ENCODE data around the gene TREX2.
A peak's percentile ranks its signal among the peaks of the same experiment; 100 is the strongest.

TREX2 gene

DNA sequence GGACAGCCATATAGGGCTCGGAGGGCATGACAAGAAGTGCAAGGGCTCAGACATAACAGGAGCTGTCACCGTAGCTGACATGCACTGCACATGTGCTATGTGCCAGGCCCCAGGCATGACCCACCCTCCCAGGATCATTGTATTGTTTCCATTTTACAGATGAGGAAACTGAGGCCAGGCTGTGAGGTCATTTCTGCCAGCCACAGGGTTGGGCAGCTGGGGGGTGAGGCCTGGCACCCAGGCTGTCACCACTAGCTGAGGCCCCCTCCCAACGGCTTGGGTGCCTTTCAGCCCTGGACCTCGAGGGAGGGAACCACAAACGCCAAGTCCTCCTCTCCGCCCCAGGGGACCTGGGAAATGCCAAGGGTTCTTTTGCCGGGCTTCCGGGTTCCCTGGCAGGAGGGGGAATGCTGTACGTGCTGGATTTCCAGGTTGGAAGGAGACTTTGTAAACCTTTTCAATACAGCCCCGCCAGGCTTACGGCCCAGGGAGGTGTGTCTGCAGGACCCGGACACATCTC, 12.6 kb downstream of the TREX2 start:
- no peak for DNase-seq

DNA sequence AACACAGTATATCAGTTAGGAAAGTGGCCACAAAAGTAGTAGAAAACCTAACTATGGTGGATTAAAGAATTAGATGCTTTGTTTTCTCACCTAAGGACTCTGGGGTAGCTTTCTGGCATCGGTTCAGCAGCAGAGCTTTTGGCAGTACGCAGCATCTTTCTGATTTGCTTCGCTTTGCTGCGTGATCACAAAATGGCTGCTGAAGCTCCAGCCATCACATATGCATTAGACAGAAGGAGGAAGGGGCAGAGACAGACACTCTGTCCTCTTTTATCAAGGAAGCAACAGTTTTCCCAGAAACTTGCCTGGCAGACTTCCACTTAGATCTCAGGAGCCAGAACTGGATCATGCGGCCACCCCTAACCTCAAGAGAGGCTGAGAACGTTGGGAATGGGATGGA, 15.1 kb downstream of the TREX2 start:
- no peak for DNase-seq

DNA sequence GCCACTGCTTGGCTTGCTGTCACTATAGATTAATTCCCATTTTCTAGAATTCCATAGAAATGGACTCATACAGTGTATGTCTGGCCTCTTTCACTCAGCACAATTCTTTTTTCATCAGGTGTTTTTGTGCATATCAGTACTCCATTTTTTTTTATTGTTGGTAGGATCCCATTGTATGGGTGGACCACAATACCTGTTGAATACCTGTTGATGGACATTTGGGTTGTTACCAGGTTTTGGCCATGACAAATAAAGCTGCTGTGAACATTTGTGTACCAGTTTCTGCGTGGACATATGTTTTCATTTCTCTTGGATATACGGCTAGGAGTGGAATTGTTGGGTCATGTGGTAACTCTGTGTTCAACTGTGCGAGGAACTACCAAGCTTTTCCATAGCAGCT, 19.7 kb downstream of the TREX2 start:
- no peak for DNase-seq

DNA sequence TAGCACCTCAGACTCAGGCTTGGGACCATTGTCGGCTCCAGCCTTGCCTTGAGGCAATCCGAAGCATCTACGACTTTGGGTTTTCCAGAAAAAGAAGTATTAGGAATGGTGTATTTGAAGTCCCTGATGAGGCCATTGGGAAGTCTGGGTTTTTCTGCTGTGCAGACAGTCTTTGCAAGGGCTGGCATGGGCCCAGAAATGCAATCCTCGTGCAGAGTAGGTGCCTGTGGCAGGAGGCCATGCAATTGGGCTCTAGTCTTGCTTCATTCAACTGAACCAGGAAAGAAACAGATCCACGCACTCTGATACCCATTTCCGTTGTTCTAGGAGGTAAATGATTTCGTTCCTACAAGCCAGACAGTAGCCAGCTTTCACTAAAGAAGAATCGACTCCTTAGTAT, 22.2 kb downstream of the TREX2 start:
- no peak for DNase-seq

DNA sequence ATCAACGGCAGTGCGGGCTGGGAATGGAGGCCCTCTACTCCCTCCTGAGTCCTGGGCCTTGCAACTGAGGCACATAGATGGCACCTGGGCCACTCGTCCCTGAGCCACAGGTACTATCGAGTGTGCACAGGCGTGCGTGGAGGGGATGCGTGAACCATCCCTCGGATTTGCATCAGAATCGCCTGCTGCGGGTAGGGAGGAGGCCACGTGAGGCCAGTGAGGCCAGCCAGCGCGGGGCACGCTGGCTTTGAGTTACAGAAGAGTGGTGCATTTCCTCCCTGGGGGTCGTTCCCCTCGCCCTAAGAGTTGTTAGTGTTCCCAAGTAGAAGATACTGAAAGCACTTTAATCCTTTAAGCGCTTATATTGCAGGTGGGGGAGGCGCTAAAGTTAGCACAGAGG, 24.0 kb downstream of the TREX2 start:
- no peak for DNase-seq

DNA sequence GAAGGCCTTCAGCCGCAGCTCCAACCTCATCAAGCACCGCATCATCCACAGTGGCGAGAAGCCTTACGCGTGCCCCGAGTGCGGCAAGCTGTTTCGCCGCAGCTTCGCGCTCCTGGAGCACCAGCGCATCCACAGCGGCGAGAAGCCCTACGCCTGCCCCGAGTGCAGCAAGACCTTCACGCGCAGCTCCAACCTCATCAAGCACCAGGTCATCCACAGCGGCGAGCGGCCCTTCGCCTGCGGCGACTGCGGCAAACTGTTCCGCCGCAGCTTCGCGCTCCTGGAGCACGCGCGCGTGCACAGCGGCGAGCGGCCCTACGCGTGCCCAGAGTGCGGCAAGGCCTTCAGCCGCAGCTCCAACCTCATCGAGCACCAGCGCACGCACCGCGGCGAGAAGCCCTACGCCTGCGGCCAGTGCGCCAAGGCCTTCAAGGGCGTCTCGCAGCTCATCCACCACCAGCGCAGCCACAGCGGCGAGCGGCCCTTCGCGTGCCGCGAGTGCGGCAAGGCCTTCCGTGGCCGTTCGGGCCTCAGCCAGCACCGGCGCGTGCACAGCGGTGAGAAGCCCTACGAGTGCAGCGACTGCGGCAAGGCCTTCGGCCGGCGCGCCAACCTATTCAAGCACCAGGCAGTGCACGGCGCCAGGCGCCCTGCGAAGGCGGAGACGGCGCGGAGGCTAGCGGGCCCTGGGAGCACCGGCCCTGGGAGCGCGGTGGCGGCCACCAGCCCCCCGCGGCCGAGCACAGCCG, 24.8 kb downstream of the TREX2 start:
- DNase-seq: no peak

DNA sequence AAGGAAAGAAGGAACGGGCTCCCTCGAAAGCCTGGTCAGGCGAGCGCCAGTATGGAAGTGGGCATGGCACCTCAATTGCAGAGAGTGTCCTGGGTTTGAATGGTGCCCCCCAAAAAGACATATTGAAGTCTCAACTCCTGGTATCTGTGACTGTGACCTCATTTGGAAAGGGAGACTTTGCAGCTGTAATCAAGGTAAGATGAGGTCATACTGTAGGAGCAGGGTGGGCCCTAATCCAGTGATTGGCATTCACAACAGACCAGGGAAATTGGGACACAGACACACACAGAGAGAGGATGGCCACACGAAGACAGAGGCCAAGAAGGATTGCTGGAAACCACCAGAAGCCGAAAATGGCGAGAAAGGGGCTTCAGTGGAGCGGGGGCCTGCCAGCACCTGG, 28.2 kb downstream of the TREX2 start:
- DNase-seq: no peak

DNA sequence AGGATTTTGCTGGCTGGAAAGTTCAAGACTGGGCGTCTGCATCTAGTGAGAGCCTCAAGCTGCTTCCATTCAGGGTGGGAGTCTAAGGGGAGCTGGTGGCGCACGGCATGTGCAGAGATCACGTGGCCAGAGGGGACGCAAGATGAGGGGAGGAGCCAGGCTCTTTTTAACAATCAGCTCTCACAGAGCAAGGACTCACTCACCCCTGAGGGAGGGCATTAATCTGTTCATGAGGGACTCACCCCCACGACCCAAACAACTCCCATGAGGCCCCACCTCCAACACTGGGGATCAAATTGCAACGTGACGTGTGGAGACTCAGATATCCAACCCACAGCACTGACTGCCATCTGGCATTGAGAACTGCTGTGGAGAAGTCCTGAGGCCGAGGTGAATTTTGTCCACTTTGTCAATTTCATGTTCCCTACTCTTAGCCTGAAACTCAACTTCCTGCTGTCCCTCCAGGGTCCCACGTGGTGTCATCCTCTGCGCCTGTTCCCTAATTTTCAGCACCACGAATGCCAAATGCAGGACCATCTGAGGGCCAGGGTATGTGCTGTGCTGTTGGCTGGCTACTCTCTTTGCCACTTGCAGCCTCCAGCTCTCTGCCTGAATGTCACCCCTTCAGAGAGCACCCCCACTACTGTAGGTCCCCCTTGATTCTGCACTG, 28.9 kb downstream of the TREX2 start:
- DNase-seq: no peak

DNA sequence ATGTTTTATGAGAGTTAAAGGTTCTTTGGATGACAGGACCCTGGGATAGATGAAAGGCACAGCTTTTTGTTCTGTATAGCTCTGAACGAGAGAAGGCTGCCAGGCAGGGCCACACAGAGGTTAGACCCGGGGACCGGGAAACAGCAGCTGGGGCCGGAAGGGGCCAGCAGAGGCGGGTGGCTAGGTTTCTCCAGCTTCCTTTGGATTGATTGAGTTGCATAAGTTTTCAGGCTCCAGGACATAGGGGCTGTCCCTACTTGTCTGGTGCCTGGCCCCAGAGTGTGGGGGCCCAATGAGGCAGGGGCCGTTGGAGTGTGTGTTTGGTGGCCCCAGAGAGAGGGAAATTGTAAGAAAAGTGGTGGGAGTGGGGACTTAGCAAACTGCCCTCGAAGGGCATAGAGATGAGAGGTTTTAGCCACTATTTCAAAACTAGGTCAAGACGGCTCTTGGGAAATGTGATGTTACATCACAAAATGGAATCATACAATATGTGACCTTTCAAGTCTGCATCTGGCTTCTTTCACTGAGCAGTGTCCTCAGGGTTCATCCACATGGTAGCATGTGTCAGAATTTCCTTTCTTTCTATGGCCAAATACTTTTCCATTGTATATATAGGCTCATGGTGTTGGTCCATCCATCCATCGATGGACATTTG, 30.9 kb downstream of the TREX2 start:
- DNase-seq: peak; percentile 72

DNA sequence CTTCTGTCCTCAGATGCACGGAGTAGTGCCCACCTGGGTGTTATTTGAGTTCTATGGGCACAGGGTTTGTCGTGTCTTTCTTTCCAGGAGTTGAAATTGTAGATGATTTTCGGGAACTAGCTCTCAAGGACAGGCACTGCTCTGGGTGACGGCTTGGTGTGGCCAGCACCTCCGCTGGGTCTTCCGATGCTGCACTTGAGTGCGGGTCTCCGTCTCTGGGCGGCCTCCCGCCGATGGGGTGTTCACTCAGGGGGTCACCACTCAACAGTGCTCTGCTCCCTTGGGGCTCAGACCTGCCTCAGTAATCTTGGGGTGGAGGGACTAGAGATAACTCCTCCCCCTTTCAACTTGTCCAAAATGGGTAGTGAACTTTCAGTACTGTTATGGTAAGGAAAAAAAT, 32.1 kb downstream of the TREX2 start:
- no peak for DNase-seq

DNA sequence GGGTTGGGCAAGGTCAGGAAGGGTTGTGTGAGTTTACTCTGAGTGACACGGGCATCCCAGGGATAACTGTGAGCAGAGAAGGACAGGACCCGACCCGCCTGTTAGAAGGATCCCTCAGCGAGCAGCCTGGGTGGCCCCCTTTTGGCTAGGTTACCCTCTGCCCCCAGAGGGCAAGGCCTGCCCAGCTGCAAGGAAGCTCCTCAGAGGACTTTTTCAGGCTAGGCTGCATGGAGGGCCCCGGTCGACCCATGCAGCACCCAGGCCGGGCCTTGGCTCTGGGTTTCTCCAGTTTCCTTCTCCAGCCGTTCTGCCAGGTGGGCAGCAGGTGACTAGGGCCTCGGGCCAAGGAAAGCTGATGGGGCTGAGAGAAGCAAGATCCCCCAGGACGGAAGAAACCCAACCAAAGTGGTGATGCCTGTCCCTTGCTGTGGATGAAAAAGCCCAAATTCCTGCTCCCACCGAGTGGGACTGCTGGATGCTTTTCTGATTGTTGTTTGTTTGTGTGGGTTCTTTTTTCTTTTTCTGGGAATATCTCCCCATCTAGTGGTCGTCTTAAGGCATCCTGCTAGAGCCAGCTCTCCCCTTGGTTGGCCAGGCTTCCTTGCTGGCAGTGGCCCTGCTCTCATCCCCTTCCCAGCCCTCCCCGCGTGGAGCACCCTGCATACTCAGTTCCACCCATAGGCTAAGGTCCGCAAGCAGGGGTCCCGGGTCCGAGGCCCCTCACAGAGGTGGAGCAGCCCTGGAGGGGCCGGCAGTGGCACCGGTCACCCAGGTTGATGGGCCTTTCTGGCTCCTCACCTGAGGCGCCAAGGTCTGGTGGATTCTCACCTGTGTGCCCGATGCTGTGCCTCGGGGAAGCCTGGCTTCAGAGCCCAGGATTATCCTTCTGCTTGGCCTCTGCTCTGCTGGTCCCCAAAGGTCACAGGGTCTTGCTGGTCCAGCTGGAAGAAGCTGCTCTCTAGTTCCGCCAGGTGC, 32.8 kb downstream of the TREX2 start:
- DNase-seq: no peak

DNA sequence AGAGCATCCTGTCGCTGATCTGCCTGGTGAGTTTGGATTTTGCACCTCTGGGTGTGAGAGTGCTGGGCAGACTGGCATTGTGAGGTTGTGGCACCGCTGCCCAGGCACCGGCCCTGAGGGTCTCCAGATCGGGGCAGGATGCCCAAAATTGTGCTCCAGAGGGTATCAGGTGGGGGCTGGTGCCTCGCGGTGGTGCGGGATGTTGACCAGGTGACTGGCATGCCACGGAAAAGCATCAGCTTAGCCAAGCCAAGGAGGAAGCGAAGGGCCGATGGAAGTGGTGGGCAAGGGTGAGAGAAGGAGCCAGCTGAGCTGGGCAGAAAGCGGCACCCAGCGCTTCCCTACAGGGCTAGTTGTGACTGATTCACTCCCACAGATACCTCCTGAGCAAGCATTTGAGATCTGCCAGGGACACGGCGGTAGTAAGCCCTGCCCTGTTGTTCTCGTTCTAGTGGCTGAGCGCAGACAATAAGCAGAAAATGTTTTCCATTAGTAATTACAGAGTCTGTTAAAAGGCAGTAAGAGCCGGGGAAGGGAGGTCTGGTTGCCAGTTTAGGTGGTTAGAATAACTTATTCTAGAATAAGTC, 33.8 kb downstream of the TREX2 start:
- peak; percentile 16 for DNase-seq

DNA sequence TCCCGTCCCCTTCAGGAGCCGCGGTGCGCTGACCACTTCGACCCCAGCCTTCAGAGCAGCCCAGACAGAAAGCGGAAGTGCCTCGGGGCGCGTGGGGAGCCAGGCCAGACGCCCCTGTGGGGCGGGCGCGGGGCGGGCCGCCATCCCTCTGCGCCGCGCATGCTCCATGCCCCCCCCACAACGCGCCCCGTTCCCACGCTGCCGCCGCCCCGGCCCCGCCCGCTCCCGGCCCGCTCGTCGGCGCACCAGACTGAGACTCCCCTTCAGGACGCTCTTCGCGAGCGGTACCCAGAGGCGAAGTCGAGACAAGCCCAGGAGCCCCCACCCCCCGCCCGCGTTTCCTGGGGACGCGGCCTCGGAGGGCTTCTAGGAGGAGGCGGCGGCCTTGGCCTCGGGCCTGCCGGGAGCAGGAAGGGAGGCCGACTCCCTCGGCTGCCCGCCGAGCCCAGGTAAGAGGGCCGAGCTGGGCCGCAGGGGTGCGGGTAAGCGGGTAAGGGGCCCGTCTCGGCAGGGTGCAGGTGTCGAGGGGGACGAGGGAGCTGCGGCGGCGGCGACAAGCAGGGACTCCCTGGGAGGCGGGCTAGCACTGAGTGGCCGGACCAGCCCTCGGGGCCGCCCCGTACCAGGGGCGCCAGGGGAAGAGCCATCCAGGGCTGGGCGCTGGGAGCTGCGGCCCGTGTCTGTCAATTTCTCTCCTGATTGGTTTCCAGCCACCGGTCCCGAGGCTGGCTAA, 34.4 kb downstream of the TREX2 start, which contains the start of gene ZFP92:
TSS of gene ZFP92 (plus strand) at position 218 of the 733 bp plus-strand sequence. CDS start 6,851 bp downstream, outside the sequence.
- DNase-seq: peak; percentile 35

DNA sequence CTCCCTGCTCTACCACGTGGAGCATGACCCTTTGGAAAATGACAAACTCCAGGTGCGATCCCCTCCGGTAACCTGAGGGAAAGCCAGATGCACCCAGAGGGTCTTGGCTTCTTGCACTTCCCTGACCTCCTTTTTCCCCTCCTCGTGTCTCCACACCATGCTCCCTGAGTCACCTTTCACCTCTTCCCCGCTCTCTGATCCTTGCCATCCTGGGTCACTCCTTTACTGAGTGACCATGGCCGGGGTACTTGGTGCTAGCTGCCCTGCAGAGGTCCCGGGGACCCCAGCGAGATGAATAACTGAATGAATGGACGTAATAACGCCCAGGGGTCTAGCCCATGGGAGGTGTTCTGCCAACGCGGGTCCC, 35.0 kb downstream of the TREX2 start:
- no peak for DNase-seq

DNA sequence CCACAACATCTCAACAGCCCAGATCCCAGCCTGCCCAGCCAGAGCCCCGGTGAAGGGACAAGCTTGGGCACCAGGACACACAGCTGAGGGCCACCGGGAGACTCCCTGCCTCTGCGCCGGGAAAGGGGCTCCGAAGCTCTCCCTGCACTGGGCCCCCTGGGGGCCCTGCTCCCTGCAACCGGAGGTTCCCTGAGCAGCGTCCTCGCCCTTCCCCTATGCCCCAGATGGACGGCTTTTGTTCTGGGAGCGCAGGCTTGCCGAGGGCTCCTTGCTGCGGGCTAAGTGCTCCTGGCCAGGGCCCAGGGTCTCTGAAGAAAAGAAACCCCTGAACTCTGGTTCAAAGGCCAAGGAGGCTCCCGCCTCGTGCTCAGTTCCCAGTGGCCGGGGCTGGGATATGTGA, 35.5 kb downstream of the TREX2 start:
- DNase-seq: no peak

DNA sequence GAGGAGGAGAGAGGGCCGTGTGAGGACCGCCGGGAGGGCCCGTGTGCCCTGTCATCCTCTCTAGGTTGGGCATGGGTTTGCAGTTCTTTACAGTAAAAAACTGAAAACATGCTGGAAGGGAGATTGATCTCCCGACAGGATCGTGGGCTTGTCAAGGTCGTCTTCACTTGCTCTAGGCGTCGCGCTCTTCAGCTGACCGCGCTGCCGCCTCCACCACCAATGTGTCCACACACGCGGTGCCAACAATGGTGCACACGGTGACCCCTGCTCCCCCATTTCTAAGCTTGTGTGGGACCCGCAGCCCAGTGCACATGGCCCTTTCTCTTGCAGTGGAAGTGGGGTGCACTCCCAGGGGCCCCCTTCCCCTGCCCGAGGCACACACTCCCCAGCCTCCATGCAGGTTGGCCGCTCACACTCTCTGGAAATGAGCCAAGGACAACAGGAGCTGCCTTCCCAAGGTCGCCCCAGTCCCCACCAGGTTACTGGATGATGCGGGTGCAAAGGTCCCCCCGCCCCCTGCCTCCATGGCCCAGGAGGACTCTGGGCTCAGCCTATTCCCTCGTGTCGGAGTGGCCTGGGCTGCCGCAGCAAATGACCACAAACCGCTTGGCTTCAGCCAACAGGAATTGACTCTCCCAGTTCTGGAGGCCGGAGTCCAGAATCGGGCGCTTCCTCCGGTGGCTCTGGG, 36.3 kb downstream of the TREX2 start:
- DNase-seq: no peak

DNA sequence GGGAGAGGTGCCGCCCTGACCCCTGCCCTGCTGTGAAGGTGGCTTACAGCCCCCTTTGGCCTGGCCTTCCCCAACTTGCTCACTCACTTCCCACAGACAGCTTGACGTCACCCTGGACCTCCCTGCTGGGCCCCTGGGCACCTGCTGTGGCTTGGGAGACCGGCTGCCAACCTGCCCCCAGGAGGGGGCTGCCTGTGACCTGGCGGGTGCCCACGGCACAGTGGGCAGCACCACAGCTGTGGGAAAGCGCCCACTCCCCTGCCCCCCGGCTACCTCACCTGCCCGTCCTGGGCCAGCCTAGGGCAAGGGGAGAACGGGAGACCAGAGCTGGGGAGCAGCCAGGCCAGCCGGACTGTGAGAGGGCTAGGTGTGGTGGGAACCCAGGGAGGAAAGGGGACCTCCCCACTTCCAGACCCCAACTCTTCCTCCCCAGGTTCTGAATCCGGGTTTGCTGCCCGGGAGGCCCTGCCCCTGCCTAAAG, 36.9 kb downstream of the TREX2 start:
- no peak for DNase-seq

DNA sequence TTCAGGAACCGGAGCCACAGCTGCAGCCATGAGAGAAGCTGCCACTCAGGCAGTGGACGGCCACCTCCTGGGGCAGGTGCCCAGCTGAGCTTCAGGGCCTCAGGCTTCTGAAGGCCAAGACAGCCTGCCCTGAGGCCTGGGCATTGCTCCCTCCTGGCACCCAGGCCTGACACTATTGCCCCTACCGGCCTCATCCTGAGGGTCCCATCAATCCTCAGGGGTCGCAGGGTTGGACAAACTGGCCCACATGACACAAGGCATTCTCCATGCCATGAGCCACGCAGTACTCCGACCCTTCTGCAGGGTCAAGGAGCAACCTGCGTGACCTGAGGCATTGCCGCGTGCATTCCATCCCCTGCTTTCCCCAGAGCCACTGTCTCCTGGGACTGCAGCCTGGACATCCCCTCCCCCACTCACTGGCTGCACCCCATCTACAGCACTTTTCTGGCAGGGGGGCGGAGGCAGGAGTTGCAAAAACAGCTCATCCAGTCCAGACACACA, 37.6 kb downstream of the TREX2 start:
- DNase-seq: no peak

DNA sequence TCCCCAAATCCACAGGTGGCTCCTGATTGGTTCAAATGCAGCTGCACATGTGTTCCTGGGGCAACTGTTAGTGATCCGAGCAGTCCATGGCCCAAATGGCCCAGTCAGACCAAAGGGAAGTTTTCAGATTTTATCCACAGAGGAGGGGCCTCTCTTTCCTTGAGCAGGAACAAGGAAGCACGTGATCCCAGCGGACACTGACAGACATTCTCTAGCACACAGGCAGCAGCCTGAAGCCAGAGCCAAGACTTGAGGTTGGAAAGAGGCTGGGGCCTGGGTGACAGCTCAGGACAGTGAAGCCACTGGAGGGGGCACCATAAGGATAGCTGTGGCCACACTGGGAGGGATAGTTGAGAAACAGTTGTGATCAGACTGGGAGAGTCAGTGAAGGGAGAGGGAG, 38.1 kb downstream of the TREX2 start:
- no peak for DNase-seq

DNA sequence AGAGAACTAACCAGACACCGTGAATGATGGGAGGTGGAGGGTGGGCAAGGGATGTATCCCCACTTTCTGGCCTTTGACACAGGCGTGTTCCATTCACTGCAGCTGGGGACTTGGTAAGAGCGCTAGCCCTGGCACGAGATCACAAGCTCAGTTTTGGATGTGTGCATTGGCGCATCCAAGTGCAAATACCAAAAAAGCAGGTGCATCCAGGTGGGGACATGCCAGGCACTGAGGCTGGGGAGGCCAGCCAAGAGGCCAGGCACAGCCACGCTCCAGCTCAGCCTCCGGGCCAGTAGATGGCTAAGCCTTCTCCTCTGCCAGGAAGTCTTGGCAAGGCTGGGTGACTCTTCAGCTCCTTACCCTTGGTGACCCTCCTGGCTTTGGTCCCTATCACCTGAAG, 39.0 kb downstream of the TREX2 start:
- no peak for DNase-seq

DNA sequence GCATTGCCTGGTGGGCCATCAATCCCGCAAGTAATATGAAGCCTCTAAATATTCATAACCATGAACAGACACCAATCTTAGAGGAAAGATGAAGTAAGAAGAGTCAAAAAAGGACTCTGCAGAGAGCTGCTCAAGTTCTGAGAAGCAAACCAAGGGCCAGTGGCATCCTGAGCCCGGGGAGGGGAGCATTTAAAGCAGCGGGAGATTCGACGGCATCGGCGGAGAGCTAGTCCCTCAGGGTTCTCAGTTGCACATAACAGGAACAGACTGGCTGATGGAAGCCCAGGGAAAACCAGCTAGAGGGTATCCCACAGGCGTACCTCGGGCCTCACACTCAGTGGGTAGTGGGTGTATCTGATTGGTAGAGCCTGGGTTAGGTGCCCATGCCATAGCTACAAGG, 39.8 kb downstream of the TREX2 start:
- DNase-seq: no peak
